Uterus (tissue), 4 donors: ENCODE results near the gene NUDT21. TPM values are rescaled to one million over a fixed set of nuclear protein-coding genes. Genes with fewer than 3 reads are reported as not detected.
A peak's percentile ranks its signal among the peaks of the same experiment; 100 is the strongest.
"Not testable (repeated sequence)": the region's sequence is repeated elsewhere in the genome, so short reads cannot be mapped to it uniquely, and the experiment has no call there.

ENCODE experiments used
- DNase-seq, 2 donors: peaks; one replicate each; pipeline ENCODE4 v3.0.0-alpha.2; 2019 to 2020
- H3K27ac ChIP-seq, 2 donors: fragments of 200-600 bp; sonication (generic); 1 replicate in 1 of 2; 2 replicates in 1 of 2; pipeline ENCODE4 v1.5.1; 2016 to 2018
- H3K27me3 ChIP-seq, 2 donors: fragments of 200-600 bp; sonication (generic); one replicate each; pipeline ENCODE4 v1.5.1; 2018 to 2019; ENCODE audit warnings: control low read depth in 1 of 2
- H3K36me3 ChIP-seq, 2 donors: fragments of 200-600 bp; sonication (generic); one replicate each; pipeline ENCODE4 v1.5.1; 2019; ENCODE audit warnings: control low read depth in 1 of 2
- H3K4me1 ChIP-seq, 2 donors: fragments of 200-600 bp; sonication (generic); one replicate each; pipeline ENCODE4 v1.5.1; 2018 to 2019; ENCODE audit warnings: control low read depth in 1 of 2
- H3K4me3 ChIP-seq, 2 donors: fragments of 200-600 bp; sonication (generic); 1 replicate in 1 of 2; 2 replicates in 1 of 2; pipeline ENCODE4 v1.5.1; 2018 to 2019; ENCODE audit warnings: mild to moderate bottlenecking in 1 of 2
- H3K9me3 ChIP-seq, 2 donors: fragments of 200-600 bp; sonication (generic); one replicate each; pipeline ENCODE4 v1.5.1; 2019; ENCODE audit warnings: control low read depth in 1 of 2
- CTCF ChIP-seq, 4 experiments: fragments of 200-600 bp in 2 of 4; fragments of 450-650 bp in 2 of 4; sonication (generic) in 2 of 4; IDR thresholded peaks; one replicate each; pipeline ENCODE4 v1.5.1; 2016 to 2019; ENCODE audit warnings: antibody characterized with exemption in 4 of 4, mild to moderate bottlenecking in 2 of 4, moderate library complexity in 1 of 4
- POLR2A ChIP-seq, 2 donors: fragments of 450-650 bp; IDR thresholded peaks; one replicate each; pipeline ENCODE4 v1.6.1; 2016; ENCODE audit warnings: antibody characterized with exemption in 2 of 2, mild to moderate bottlenecking in 1 of 2, moderate library complexity in 1 of 2
- intact Hi-C: fragments of 100-400 bp; cut with DNase I; formaldehyde crosslinking; loops from one replicate; pipeline ENCODE4 v1.15.1; 2023; ENCODE audit warnings: low total_unique reads
- total RNA-seq, 4 donors: library from RNA; depleted of rRNA in 3 of 4; stranded (reverse); fragments of >200 nt in 3 of 4; gene quantifications; one replicate each; pipeline versions ENCODE4 v1.1.0 to v1.2.4, GENCODE V29; 2014 to 2023
- donor health status: DM: yes; HTN: yes; CAD: no.

Gene NUDT21
- 100 to 1,000 TPM in 2 of 4 donors, 10 to 100 TPM in 2; 23.1 to 184 (median 89.2) TPM for total RNA-seq

GRCh38 chr16:56450986-56451752, at the start of gene NUDT21, which contains the start of gene OGFOD1:
Gene NUDT21, minus strand, starts transcription at chr16:56451332. Its CDS starts 130 bp downstream, at chr16:56451202.
Gene OGFOD1, plus strand, starts transcription at chr16:56451554. Its CDS starts 59 bp downstream, at chr16:56451613.
- TF ChIP-seq POLR2A (IDR thresholded peaks at IDR 0.05) (peak; percentile 38 to 51), CTCF (IDR thresholded peaks at IDR 0.05) (peak in 2 of 4 experiments; percentile 1 to 15)

GRCh38 chr16:56493815-56494214, 42.7 kb upstream of the NUDT21 start:
- Histone ChIP-seq H3K4me3 (no peak overlapping the region), H3K9me3 (no peaks in the 10 kb centered on the region), H3K27ac (no peak overlapping the region), H3K27me3 (no peaks in the 10 kb centered on the region), H3K36me3 (no peaks in the 10 kb centered on the region), H3K4me1 (no peaks in the 10 kb centered on the region)
- no peak for TF ChIP-seq POLR2A (IDR thresholded peaks at IDR 0.05)
- no peak for TF ChIP-seq CTCF (IDR thresholded peaks at IDR 0.05)
- no peak for DNase-seq
- intact Hi-C loops: no loop called here

More at GRCh38 chr16:56450986-56451752, at the start of gene NUDT21, which contains the start of gene OGFOD1:
- Histone ChIP-seq H3K36me3 (no peaks in the 10 kb centered on the region), H3K4me3 (peak within 1 kb of the TSS; percentile 87 to 98), H3K27me3 (no peaks in the 10 kb centered on the region), H3K4me1 (peaks cover 10 to 14% of the 10 kb centered on the region in 2 donors), H3K9me3 (no peaks in the 10 kb centered on the region), H3K27ac (peak within 1 kb of the TSS; percentile 66 to 74)
- intact Hi-C loops: no loop called here
- peak; percentile 93 to 95 for DNase-seq

- H3K9me3 ChIP-seq: no peaks in the 10 kb centered on the region
- intact Hi-C loops: no loop called here
- no peak for TF ChIP-seq POLR2A (IDR thresholded peaks at IDR 0.05)
- TF ChIP-seq CTCF (IDR thresholded peaks at IDR 0.05): no peak
- H3K27ac ChIP-seq: no peak overlapping the region
- no peaks in the 10 kb centered on the region for H3K36me3 ChIP-seq
- DNase-seq: no peak
- no peak overlapping the region for H3K4me3 ChIP-seq
- no peaks in the 10 kb centered on the region for H3K4me1 ChIP-seq
- no peaks in the 10 kb centered on the region for H3K27me3 ChIP-seq
These were observed 42.0 kb upstream of the NUDT21 start for GRCh38 chr16:56493126-56493525.

GRCh38 chr16:56491657-56492261, 40.6 kb upstream of the NUDT21 start:
- intact Hi-C loops: no loop called here
- Histone ChIP-seq H3K4me3 (no peak overlapping the region), H3K27ac (no peak overlapping the region), H3K36me3 (no peaks in the 10 kb centered on the region), H3K9me3 (no peaks in the 10 kb centered on the region), H3K4me1 (no peaks in the 10 kb centered on the region), H3K27me3 (no peaks in the 10 kb centered on the region)
- DNase-seq: no peak
- TF ChIP-seq POLR2A (IDR thresholded peaks at IDR 0.05) (no peak), CTCF (IDR thresholded peaks at IDR 0.05) (no peak)

- H3K4me3 ChIP-seq, intact Hi-C loops, H3K36me3 ChIP-seq, DNase-seq, H3K4me1 ChIP-seq, H3K27me3 ChIP-seq, H3K27ac ChIP-seq, H3K9me3 ChIP-seq: not testable (repeated sequence)
These were observed 37.7 kb upstream of the NUDT21 start for GRCh38 chr16:56488868-56489267.
